ENCODE measurements around the gene CLEC2L. TPM values are rescaled to one million over a fixed set of nuclear protein-coding genes. Genes with fewer than 3 reads are reported as not detected.
A peak's percentile ranks its signal among the peaks of the same experiment; 100 is the strongest.

CLEC2L gene
- total RNA-seq, 6 donors from 2014 or later = not detected

DNA sequence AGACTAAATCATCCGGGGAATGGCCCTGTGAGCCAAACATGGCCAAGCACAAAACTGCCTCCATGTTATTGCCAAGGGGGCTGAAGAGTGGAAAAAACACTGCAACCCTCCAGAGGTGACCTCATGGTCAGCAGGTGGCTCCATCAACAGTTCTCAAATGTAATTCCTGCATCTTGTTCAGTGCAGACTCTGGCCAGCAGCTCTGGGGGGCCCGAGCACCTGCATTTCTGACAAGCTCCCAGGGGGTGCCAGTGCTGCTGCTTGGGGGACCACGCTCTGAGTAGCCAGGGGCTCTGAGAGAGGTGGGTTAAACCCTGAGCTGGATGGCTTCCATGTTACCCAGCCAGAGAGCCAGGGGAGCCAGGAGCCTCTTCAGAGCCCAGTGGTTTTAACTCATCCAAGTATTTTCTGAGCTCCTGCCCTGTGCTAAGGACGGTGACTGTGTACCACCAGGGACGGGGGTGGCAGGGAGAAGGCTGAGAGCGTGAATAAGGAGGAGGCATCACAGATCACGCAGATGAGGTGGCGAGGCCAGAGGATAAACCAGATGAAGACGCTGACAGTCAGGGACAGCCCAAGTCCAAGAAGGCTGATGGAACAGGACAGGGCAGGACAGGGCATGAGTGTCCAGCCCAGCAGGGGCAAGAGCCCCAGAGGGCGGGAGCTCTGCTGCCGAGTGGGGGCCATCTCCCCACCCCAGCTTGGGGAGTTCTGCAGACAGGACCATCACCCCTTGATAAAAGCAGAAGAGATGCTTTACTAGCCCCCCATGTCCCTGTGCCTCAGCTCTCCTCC is 52.9 kb downstream of the CLEC2L start:
- Histone ChIP-seq H3K4me1 (no peaks in the 10 kb centered on the region), H3K27ac (no peak overlapping the region), H3K4me3 (no peak overlapping the region), H3K9me3 (no peaks in the 10 kb centered on the region), H3K36me3 (peaks cover 17 to 97% (median 72%) of the 10 kb centered on the region in 4 donors), H3K27me3 (no peaks in the 10 kb centered on the region)
- DNase-seq (peak in 1 of 2 donors; percentile 36), ATAC-seq (ENCODE audit: low FRiP score in 2 of 2) (peak in 1 of 2 donors; percentile 18)
- 95% methylated on average over 10 of the region's 11 CpGs for WGBS, 2 donors
- no peak for TF ChIP-seq POLR2AphosphoS5 (IDR thresholded peaks at IDR 0.05)
- no peak for TF ChIP-seq POLR2A (IDR thresholded peaks at IDR 0.05)
- no peak for TF ChIP-seq EP300 (IDR thresholded peaks at IDR 0.05)
- TF ChIP-seq, protein P1, sequence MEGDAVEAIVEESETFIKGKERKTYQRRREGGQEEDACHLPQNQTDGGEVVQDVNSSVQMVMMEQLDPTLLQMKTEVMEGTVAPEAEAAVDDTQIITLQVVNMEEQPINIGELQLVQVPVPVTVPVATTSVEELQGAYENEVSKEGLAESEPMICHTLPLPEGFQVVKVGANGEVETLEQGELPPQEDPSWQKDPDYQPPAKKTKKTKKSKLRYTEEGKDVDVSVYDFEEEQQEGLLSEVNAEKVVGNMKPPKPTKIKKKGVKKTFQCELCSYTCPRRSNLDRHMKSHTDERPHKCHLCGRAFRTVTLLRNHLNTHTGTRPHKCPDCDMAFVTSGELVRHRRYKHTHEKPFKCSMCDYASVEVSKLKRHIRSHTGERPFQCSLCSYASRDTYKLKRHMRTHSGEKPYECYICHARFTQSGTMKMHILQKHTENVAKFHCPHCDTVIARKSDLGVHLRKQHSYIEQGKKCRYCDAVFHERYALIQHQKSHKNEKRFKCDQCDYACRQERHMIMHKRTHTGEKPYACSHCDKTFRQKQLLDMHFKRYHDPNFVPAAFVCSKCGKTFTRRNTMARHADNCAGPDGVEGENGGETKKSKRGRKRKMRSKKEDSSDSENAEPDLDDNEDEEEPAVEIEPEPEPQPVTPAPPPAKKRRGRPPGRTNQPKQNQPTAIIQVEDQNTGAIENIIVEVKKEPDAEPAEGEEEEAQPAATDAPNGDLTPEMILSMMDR (IDR thresholded peaks at IDR 0.05) = no peak

DNA sequence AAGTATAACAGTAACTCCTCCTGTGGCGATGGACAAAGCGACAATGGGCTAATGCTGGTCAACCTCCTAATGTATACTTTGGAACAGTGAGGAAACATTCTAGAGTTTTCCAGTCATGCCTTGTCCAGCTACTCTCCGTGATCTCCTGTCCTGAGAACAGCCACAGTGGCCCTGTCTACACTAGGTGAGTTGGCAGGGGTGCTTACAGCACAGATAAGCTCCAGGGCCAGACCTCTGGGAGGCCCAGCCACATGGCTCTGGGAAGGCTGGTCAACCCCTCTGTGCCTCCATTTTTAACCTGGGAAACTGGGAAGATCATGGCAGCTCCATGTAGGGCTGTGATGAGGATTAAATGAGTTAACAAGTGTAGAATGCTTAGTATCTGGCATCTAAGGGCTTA is 57.0 kb downstream of the CLEC2L start:
- ATAC-seq (ENCODE audit: low FRiP score in 2 of 2) (no peak), DNase-seq (no peak)
- Histone ChIP-seq H3K36me3 (peaks cover 21 to 97% (median 81%) of the 10 kb centered on the region in 4 donors), H3K9me3 (no peaks in the 10 kb centered on the region), H3K4me3 (no peak overlapping the region), H3K27ac (no peak overlapping the region), H3K27me3 (no peaks in the 10 kb centered on the region), H3K4me1 (no peaks in the 10 kb centered on the region)
- 91 to 100% methylated on average over 3 of the region's 3 CpGs for WGBS, 2 donors
- TF ChIP-seq EP300 (IDR thresholded peaks at IDR 0.05) = no peak
- TF ChIP-seq POLR2A (IDR thresholded peaks at IDR 0.05) = no peak
- TF ChIP-seq POLR2AphosphoS5 (IDR thresholded peaks at IDR 0.05) = no peak
- TF ChIP-seq, protein P1 (IDR thresholded peaks at IDR 0.05) = no peak

DNA sequence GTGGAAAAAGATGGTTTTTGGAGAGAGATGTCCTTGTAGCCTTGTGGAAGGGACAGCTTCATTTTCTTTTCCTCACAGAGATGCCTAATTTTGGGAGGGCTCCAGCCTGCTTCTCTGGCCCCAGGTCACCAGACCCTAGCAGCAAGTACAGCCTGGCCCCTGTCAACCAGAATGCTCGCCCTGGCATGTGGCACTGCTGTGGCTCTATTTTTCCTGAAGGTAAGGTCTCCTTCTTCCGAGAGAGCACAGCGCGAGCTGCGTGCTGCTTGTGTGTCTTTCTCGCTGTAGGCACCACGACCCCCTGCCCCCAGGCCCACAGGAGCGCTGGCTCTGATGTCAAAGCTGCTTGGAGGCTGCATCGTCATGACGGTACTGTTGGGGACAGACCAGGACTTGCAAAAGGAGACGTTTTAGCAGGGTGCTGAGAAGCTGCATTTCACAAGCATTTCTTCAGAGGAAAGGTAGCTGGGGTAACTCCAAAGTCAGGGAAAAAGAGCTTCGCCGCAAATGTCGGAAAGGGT is 58.7 kb downstream of the CLEC2L start:
- DNase-seq = peak in 1 of 2 donors; percentile 37
- H3K27ac ChIP-seq = no peak overlapping the region
- H3K27me3 ChIP-seq = no peaks in the 10 kb centered on the region
- no peaks in the 10 kb centered on the region for H3K9me3 ChIP-seq
- WGBS, 2 donors = 86 to 92% methylated on average over 7 to 13 of the region's 14 CpGs
- peaks cover 21 to 99% (median 76%) of the 10 kb centered on the region in 4 donors for H3K36me3 ChIP-seq
- no peaks in the 10 kb centered on the region for H3K4me1 ChIP-seq
- no peak for ATAC-seq (ENCODE audit: low FRiP score in 2 of 2)
- H3K4me3 ChIP-seq = no peak overlapping the region
- TF ChIP-seq POLR2A (IDR thresholded peaks at IDR 0.05) = no peak
- no peak for TF ChIP-seq EP300 (IDR thresholded peaks at IDR 0.05)
- TF ChIP-seq POLR2AphosphoS5 (IDR thresholded peaks at IDR 0.05) = no peak
- TF ChIP-seq, protein P1 (IDR thresholded peaks at IDR 0.05) = no peak

DNA sequence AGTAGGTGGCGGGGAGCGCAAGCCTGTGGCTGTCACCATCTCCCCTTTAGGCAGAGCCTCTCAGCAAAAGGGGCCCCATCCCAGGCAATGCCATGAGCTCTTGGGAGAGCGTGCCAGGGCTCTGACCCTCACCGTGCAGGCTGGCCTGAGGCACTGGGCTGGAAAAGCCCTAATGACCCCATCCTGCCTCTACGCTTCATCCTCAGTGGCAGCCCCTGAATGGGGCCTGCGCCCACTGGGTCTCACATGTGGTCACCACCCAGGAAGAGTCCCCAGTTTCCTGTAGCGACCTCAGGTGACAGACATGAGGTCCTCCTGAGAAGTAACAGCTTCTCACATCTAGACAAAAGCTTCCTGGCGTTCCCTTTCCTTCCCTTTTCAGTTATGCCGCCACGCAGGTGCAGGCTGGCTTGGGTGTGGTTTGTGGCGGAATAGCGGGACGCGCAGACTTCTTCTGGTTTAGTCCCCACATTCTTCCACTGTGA is 59.2 kb downstream of the CLEC2L start:
- DNase-seq (no peak), ATAC-seq (ENCODE audit: low FRiP score in 2 of 2) (no peak)
- Histone ChIP-seq H3K36me3 (peaks cover 21 to 99% (median 74%) of the 10 kb centered on the region in 4 donors), H3K4me3 (no peak overlapping the region), H3K9me3 (no peaks in the 10 kb centered on the region), H3K4me1 (no peaks in the 10 kb centered on the region), H3K27ac (no peak overlapping the region), H3K27me3 (no peaks in the 10 kb centered on the region)
- 74 to 80% methylated on average over 12 to 14 of the region's 14 CpGs for WGBS, 2 donors
- no peak for TF ChIP-seq EP300 (IDR thresholded peaks at IDR 0.05)
- TF ChIP-seq, protein P1 (IDR thresholded peaks at IDR 0.05) = no peak
- no peak for TF ChIP-seq POLR2A (IDR thresholded peaks at IDR 0.05)
- no peak for TF ChIP-seq POLR2AphosphoS5 (IDR thresholded peaks at IDR 0.05)
